NCI-H2227 treated with DMSO at 0.1 percent for 48 hours (cell line): ENCODE data around the gene SLITRK1.

ENCODE experiments used
- DNase-seq: peaks from one replicate; lab custom pipeline; 2025; lab: John Stamatoyannopoulos, UW

Gene SLITRK1

GRCh38 chr13:83881917-83882605 lies at the start of gene SLITRK1:
TSS of gene SLITRK1 (minus strand) at chr13:83882474. CDS start at chr13:83881507, 967 bp downstream.
- peak; percentile 73 for DNase-seq

- no peak for DNase-seq
These were observed 46.9 kb upstream of the SLITRK1 start for GRCh38 chr13:83929157-83929556.

- DNase-seq: no peak
These were observed 37.5 kb upstream of the SLITRK1 start for GRCh38 chr13:83919775-83920174.

- DNase-seq: no peak
These were observed 32.1 kb upstream of the SLITRK1 start for GRCh38 chr13:83914368-83914767.

GRCh38 chr13:83907196-83907989 lies 25.1 kb upstream of the SLITRK1 start:
- DNase-seq: no peak

GRCh38 chr13:83906240-83906820 lies 24.1 kb upstream of the SLITRK1 start:
- DNase-seq: no peak

- DNase-seq: no peak
These were observed 23.4 kb upstream of the SLITRK1 start for GRCh38 chr13:83905641-83906040.

- no peak for DNase-seq
These were observed 13.8 kb upstream of the SLITRK1 start for GRCh38 chr13:83895994-83896580.

GRCh38 chr13:83890358-83890757 lies 8.1 kb upstream of the SLITRK1 start:
- DNase-seq: no peak

GRCh38 chr13:83884141-83884540 lies 1.9 kb upstream of the SLITRK1 start:
- DNase-seq: no peak

- peak; percentile 25 for DNase-seq
These were observed 818 bp upstream of the SLITRK1 start for GRCh38 chr13:83883061-83883523.

- DNase-seq: no peak
These were observed 309 bp upstream of the SLITRK1 start for GRCh38 chr13:83882606-83882959.

GRCh38 chr13:83881140-83881684 lies 1.1 kb downstream of the SLITRK1 start:
- peak; percentile 19 for DNase-seq

GRCh38 chr13:83880275-83881139 lies 1.8 kb downstream of the SLITRK1 start:
- DNase-seq: no peak

GRCh38 chr13:83879431-83880171 lies 2.7 kb downstream of the SLITRK1 start:
- no peak for DNase-seq

- DNase-seq: no peak
These were observed 3.4 kb downstream of the SLITRK1 start for GRCh38 chr13:83878691-83879430.

GRCh38 chr13:83877651-83878355 lies 4.5 kb downstream of the SLITRK1 start:
- no peak for DNase-seq

- no peak for DNase-seq
These were observed 5.7 kb downstream of the SLITRK1 start for GRCh38 chr13:83876546-83876945.

GRCh38 chr13:83867708-83868107 lies 14.6 kb downstream of the SLITRK1 start:
- no peak for DNase-seq
